PC-9 (cell line): ENCODE results near the gene SERINC5. TPM values are rescaled to one million over a fixed set of nuclear protein-coding genes. Genes with fewer than 3 reads are reported as not detected.

Experiments
- BruUV-seq: library from RNA; stranded (reverse); fragments of 400-500 nt; replicated peaks from 2 replicates; lab custom pipeline; 2021; lab: Mats Ljungman, UMichigan
- CTCF ChIA-PET: fragments of 300-600 bp; sonication (Branson Sonifier 250); formaldehyde crosslinking; loops from one replicate; lab custom pipeline; 2022; ENCODE audit warnings: antibody characterized with exemption; lab: Charles Lee
- POLR2A ChIA-PET: fragments of 300-600 bp; sonication (Branson Sonifier 250); formaldehyde crosslinking; loops from one replicate; lab custom pipeline; 2022; ENCODE audit warnings: antibody characterized with exemption; ENCODE audit not compliant: unreplicated experiment; lab: Charles Lee
- DNase-seq, 2 experiments: peaks; one replicate each; pipeline versions ENCODE4 v3.0.0 to v3.0.0-alpha.2; 2015 to 2022; ENCODE audit warnings: mixed read lengths in 1 of 2
- H2AFZ ChIP-seq: fragments of 200-600 bp; sonication (generic); 2 replicates; pipeline ENCODE4 v1.8.1; 2017; ENCODE audit warnings: antibody characterized with exemption
- H3F3A ChIP-seq: fragments of 200-600 bp; sonication (generic); 2 replicates; pipeline ENCODE4 v1.8.1; 2017; ENCODE audit warnings: antibody characterized with exemption, mild to moderate bottlenecking, low read depth; ENCODE audit not compliant: insufficient read depth
- H3K27ac ChIP-seq: fragments of 200-600 bp; sonication (generic); 2 replicates; pipeline ENCODE4 v1.6.1; 2016; ENCODE audit warnings: mixed run types
- H3K27me3 ChIP-seq: fragments of 200-600 bp; sonication (generic); 2 replicates; pipeline ENCODE4 v1.6.1; 2016; ENCODE audit warnings: low read depth, mixed run types; ENCODE audit not compliant: insufficient read depth
- H3K36me3 ChIP-seq: fragments of 200-600 bp; sonication (generic); 2 replicates; pipeline ENCODE4 v1.6.1; 2016; ENCODE audit warnings: low read depth, mixed run types
- H3K4me1 ChIP-seq: fragments of 200-600 bp; sonication (generic); replicated peaks from 2 replicates; pipeline ENCODE4 v1.6.1; 2016; ENCODE audit warnings: mixed run types; ENCODE audit not compliant: insufficient read depth
- H3K4me2 ChIP-seq: fragments of 200-600 bp; sonication (generic); 2 replicates; pipeline ENCODE4 v1.6.1; 2017; ENCODE audit warnings: mixed run types
- H3K4me3 ChIP-seq: fragments of 200-600 bp; sonication (generic); 2 replicates; pipeline ENCODE4 v1.6.1; 2016; ENCODE audit warnings: mixed run types
- H3K79me2 ChIP-seq: fragments of 200-600 bp; sonication (generic); 2 replicates; pipeline ENCODE4 v1.6.1; 2017; ENCODE audit warnings: low read depth, mixed run types
- H3K9me2 ChIP-seq: fragments of 200-600 bp; sonication (generic); 2 replicates; pipeline ENCODE4 v1.8.1; 2017; ENCODE audit warnings: mild to moderate bottlenecking; ENCODE audit not compliant: insufficient read depth
- H3K9me3 ChIP-seq: fragments of 200-600 bp; sonication (generic); 2 replicates; pipeline ENCODE4 v1.8.1; 2016; ENCODE audit warnings: low read depth; ENCODE audit not compliant: insufficient read depth
- H4K20me1 ChIP-seq: fragments of 200-600 bp; sonication (generic); 2 replicates; pipeline ENCODE4 v1.8.1; 2017; ENCODE audit not compliant: insufficient read depth
- EZH2 ChIP-seq: fragments of 200-600 bp; sonication (generic); IDR thresholded peaks from 2 replicates; pipeline ENCODE4 v1.8.0; 2017; ENCODE audit warnings: antibody characterized with exemption, low read depth
- intact Hi-C: fragments of 100-400 bp; cut with micrococcal nuclease; formaldehyde crosslinking; loops from one replicate; pipeline ENCODE4 v1.10.0; 2022; ENCODE audit not compliant: unreplicated experiment
- total RNA-seq: library from RNA; stranded (reverse); gene quantifications from 2 replicates; pipeline ENCODE4 v1.2.3, GENCODE V29; 2021
- TF ChIP-seq, protein P1 (sequence below): fragments of 200-600 bp; sonication (generic); conservative IDR thresholded peaks from 2 replicates; pipeline ENCODE4 v1.6.1; 2017; ENCODE audit warnings: mixed run types, antibody characterized with exemption, mild to moderate bottlenecking, moderate library complexity

The SERINC5 gene
- total RNA-seq, 1 experiment from 2014 or later = 68.8 TPM

DNA sequence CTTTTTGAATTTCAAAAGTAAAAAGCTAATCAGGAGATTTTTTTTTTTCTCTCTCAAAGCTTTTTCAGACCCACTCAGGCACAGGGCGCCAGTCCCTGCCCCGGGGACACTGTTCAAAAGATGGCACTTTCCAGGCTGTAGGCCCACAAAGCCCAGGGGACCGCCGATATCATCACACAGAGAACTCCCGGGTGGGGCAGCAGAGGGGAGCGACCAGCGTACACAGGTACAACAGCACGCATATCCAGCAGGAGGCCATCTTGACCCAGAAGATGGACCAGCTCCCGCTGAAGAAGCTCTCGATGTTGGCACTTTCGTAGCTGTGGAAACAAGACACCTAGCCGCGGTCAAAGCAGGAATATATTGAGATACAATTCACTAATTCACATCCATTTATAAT lies 112.4 kb downstream of the SERINC5 start:
- no TSS peak for BruUV-seq

DNA sequence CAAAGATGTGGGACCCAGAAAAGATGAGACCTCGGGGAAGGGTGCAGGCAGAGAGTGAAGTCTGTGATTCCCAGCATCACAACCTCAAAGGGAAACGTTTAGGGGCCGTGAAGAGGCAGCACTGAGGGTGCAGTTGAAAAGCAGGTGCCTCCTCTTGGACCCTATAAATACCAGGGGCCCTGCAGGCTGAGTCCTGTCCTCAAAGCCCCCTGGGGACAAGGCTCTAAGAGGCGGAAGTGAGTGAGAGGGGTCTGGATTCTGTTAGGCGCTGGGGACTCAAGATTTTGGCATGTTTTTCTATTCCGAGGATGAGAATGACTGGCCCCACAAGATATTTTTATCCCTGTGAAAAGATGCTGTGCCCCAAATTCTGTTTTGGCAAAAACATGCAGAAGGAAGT lies 112.9 kb downstream of the SERINC5 start:
- Histone ChIP-seq H3K27me3 (no peaks in the 10 kb centered on the region), H3K9me3 (no peaks in the 10 kb centered on the region), H3K9me2 (no peaks in the 10 kb centered on the region), H3K36me3 (peaks cover 42% of the 10 kb centered on the region), H3K4me3 (no peak overlapping the region), H3K27ac (no peak overlapping the region), H3K4me1 (no peaks in the 10 kb centered on the region), H3K4me2 (no peak overlapping the region), H4K20me1 (no peaks in the 10 kb centered on the region), H2AFZ (no peak overlapping the region), H3K79me2 (no peaks in the 10 kb centered on the region), H3F3A (peaks cover 13% of the 10 kb centered on the region)
- intact Hi-C loops = no loop called here
- CTCF ChIA-PET = no interaction called here
- POLR2A ChIA-PET = no interaction called here
- no peak for DNase-seq
- BruUV-seq = no TSS peak
- TF ChIP-seq, protein P1, sequence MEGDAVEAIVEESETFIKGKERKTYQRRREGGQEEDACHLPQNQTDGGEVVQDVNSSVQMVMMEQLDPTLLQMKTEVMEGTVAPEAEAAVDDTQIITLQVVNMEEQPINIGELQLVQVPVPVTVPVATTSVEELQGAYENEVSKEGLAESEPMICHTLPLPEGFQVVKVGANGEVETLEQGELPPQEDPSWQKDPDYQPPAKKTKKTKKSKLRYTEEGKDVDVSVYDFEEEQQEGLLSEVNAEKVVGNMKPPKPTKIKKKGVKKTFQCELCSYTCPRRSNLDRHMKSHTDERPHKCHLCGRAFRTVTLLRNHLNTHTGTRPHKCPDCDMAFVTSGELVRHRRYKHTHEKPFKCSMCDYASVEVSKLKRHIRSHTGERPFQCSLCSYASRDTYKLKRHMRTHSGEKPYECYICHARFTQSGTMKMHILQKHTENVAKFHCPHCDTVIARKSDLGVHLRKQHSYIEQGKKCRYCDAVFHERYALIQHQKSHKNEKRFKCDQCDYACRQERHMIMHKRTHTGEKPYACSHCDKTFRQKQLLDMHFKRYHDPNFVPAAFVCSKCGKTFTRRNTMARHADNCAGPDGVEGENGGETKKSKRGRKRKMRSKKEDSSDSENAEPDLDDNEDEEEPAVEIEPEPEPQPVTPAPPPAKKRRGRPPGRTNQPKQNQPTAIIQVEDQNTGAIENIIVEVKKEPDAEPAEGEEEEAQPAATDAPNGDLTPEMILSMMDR = no peak
- no peak for TF ChIP-seq EZH2

More for the DNA sequence above, 112.4 kb downstream of the SERINC5 start:
- ChIA-PET POLR2A (interaction anchor here (0.6 kb wide), 1 partner anchor 114 kb away, joined by 3 read pairs; no protein-coding TSS in a partner anchor), CTCF (no interaction called here)
- DNase-seq = no peak
- intact Hi-C loops = no loop called here
- Histone ChIP-seq H3K9me2 (no peaks in the 10 kb centered on the region), H3F3A (peaks cover 13% of the 10 kb centered on the region), H3K4me3 (no peak overlapping the region), H4K20me1 (no peaks in the 10 kb centered on the region), H3K36me3 (peaks cover 45% of the 10 kb centered on the region), H3K4me2 (no peak overlapping the region), H2AFZ (no peak overlapping the region), H3K9me3 (no peaks in the 10 kb centered on the region), H3K27ac (no peak overlapping the region), H3K79me2 (no peaks in the 10 kb centered on the region), H3K4me1 (no peaks in the 10 kb centered on the region), H3K27me3 (no peaks in the 10 kb centered on the region)
- TF ChIP-seq, protein P1 = no peak
- no peak for TF ChIP-seq EZH2

DNA sequence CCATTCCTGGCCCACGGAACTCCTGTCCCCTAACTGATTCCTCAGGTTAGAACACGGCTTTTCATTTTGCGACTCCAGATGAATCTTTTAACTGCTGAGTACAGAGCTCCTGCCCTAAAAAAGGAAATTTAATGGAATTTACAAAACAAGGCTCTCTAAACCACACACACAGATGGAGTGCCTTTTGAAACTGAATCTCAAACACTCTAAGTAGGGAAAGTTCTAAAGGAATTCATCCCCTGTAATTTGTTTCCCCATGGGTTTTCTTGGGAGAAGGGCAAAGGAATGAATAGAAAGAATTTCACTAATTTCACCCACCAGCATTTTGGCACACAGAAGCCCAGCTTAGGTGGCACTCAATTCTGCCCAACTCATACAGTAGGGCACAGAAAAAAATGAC lies 114.2 kb downstream of the SERINC5 start:
- ChIA-PET CTCF (no interaction called here), POLR2A (no interaction called here)
- BruUV-seq = no TSS peak
- Histone ChIP-seq H3K36me3 (peaks cover 32% of the 10 kb centered on the region), H4K20me1 (no peaks in the 10 kb centered on the region), H3K79me2 (no peaks in the 10 kb centered on the region), H3K9me2 (no peaks in the 10 kb centered on the region), H3K27ac (no peak overlapping the region), H3F3A (peaks cover 13% of the 10 kb centered on the region), H3K9me3 (no peaks in the 10 kb centered on the region), H3K4me1 (no peaks in the 10 kb centered on the region), H3K27me3 (no peaks in the 10 kb centered on the region), H3K4me2 (no peak overlapping the region), H3K4me3 (no peak overlapping the region), H2AFZ (no peak overlapping the region)
- no peak for TF ChIP-seq EZH2
- TF ChIP-seq, protein P1 = no peak
- intact Hi-C loops = no loop called here
- no peak for DNase-seq
